H9 (cell line): Measurements from ENCODE around the gene FAM174C. TPM values are rescaled to one million over a fixed set of nuclear protein-coding genes. Genes with fewer than 3 reads are reported as not detected.

Source experiments
- DNase-seq: peaks from one replicate; pipeline ENCODE4 v3.0.0-alpha.2; 2017
- H2AFZ ChIP-seq: one replicate; pipeline ENCODE4 v1.6.1; 2013; ENCODE audit warnings: mild to moderate bottlenecking, low read length, control low read depth, moderate library complexity
- H2AK5ac ChIP-seq: 2 replicates; pipeline ENCODE4 v1.6.1; 2013; ENCODE audit warnings: low read length, control low read depth, mixed read lengths; ENCODE audit not compliant: insufficient read length
- H2BK120ac ChIP-seq: one replicate; pipeline ENCODE4 v1.6.1; 2013; ENCODE audit warnings: low read depth, mild to moderate bottlenecking, low read length, control low read depth, inconsistent platforms; ENCODE audit not compliant: poor library complexity, severe bottlenecking
- H2BK12ac ChIP-seq: 2 replicates; pipeline ENCODE4 v1.6.1; 2013; ENCODE audit warnings: low read length, control low read depth, mixed read lengths, low read depth; ENCODE audit not compliant: insufficient read length
- H2BK15ac ChIP-seq: 2 replicates; pipeline ENCODE4 v1.6.1; 2013; ENCODE audit warnings: low read depth, low read length, control low read depth
- H2BK20ac ChIP-seq: one replicate; pipeline ENCODE4 v1.6.1; 2013; ENCODE audit warnings: low read depth, mild to moderate bottlenecking, low read length, control low read depth, inconsistent platforms; ENCODE audit not compliant: poor library complexity, severe bottlenecking
- H2BK5ac ChIP-seq: 2 replicates; pipeline ENCODE4 v1.6.1; 2013; ENCODE audit warnings: low read length, control low read depth, mixed read lengths; ENCODE audit not compliant: insufficient read length
- H3K14ac ChIP-seq: 2 replicates; pipeline ENCODE4 v1.6.1; 2013; ENCODE audit warnings: low read length, control low read depth; ENCODE audit not compliant: insufficient read depth
- H3K18ac ChIP-seq: 2 replicates; pipeline ENCODE4 v1.6.1; 2013; ENCODE audit warnings: low read depth, mild to moderate bottlenecking, mixed read lengths, low read length, control low read depth; ENCODE audit not compliant: insufficient read length
- H3K23ac ChIP-seq: 2 replicates; pipeline ENCODE4 v1.6.1; 2013; ENCODE audit warnings: low read length, control low read depth, mixed read lengths, low read depth; ENCODE audit not compliant: insufficient read length
- H3K23me2 ChIP-seq: 2 replicates; pipeline ENCODE4 v1.6.1; 2013; ENCODE audit warnings: low read depth, mild to moderate bottlenecking, mixed read lengths, low read length, control low read depth; ENCODE audit not compliant: insufficient read length, poor library complexity, severe bottlenecking
- H3K27ac ChIP-seq: 2 replicates; pipeline ENCODE4 v1.5.1; 2013; ENCODE audit warnings: low read length, control low read depth, mixed read lengths, low read depth; ENCODE audit not compliant: insufficient read length
- H3K27me3 ChIP-seq: 2 replicates; pipeline ENCODE4 v1.6.1; 2013; ENCODE audit warnings: low read length, control low read depth, inconsistent platforms; ENCODE audit not compliant: insufficient read depth
- H3K4ac ChIP-seq: 2 replicates; pipeline ENCODE4 v1.6.1; 2013; ENCODE audit warnings: low read depth, mild to moderate bottlenecking, control low read depth, inconsistent platforms, low read length, moderate library complexity
- H3K4me1 ChIP-seq: 2 replicates; pipeline ENCODE4 v1.6.1; 2013; ENCODE audit warnings: low read length, control low read depth, inconsistent platforms; ENCODE audit not compliant: insufficient read depth
- H3K4me2 ChIP-seq: 2 replicates; pipeline ENCODE4 v1.6.1; 2013; ENCODE audit warnings: low read length, control low read depth, mixed read lengths; ENCODE audit not compliant: insufficient read length, insufficient read depth
- H3K56ac ChIP-seq: 2 replicates; pipeline ENCODE4 v1.6.1; 2013; ENCODE audit warnings: low read depth, mild to moderate bottlenecking, mixed read lengths, low read length, control low read depth; ENCODE audit not compliant: insufficient read length
- H3K79me1 ChIP-seq: 2 replicates; pipeline ENCODE4 v1.6.1; 2013; ENCODE audit warnings: low read depth, mild to moderate bottlenecking, moderate library complexity, low read length, control low read depth, inconsistent platforms; ENCODE audit not compliant: insufficient read depth, poor library complexity, severe bottlenecking
- H3K79me2 ChIP-seq: 2 replicates; pipeline ENCODE4 v1.6.1; 2013; ENCODE audit warnings: low read length, control low read depth, inconsistent platforms; ENCODE audit not compliant: insufficient read depth
- H3K9ac ChIP-seq: 2 replicates; pipeline ENCODE4 v1.6.1; 2013; ENCODE audit warnings: low read length, control low read depth, mixed read lengths; ENCODE audit not compliant: insufficient read length; ENCODE audit errors: extremely low read depth
- H3K9me3 ChIP-seq: one replicate; pipeline ENCODE4 v1.6.1; 2013; ENCODE audit warnings: low read depth, low read length, inconsistent platforms; ENCODE audit not compliant: control insufficient read depth
- H3T11ph ChIP-seq: one replicate; pipeline ENCODE4 v1.6.1; 2013; ENCODE audit warnings: mild to moderate bottlenecking, low read length, control low read depth, inconsistent platforms
- H4K20me1 ChIP-seq: one replicate; pipeline ENCODE4 v1.6.1; 2013; ENCODE audit not compliant: control insufficient read depth, insufficient read length, insufficient read depth
- H4K5ac ChIP-seq: 2 replicates; pipeline ENCODE4 v1.6.1; 2013; ENCODE audit warnings: low read depth, mild to moderate bottlenecking, mixed read lengths, low read length, control low read depth; ENCODE audit not compliant: insufficient read length
- H4K8ac ChIP-seq: replicated peaks from 2 replicates; pipeline ENCODE4 v1.6.1; 2013; ENCODE audit warnings: low read length, control low read depth, mixed read lengths, low read depth; ENCODE audit not compliant: insufficient read length
- H4K91ac ChIP-seq: 2 replicates; pipeline ENCODE4 v1.6.1; 2013; ENCODE audit warnings: low read depth, mild to moderate bottlenecking, moderate library complexity, mixed read lengths, low read length, control low read depth; ENCODE audit not compliant: insufficient read length
- H3K27ac Mint-ChIP-seq, 3 experiments: 2 replicates in 2 of 3; 3 replicates in 1 of 3; pipeline ENCODE4 v1.8.0; 2020 to 2021; ENCODE audit warnings: mixed read lengths in 3 of 3, mild to moderate bottlenecking in 1 of 3, moderate library complexity in 1 of 3
- H3K27me3 Mint-ChIP-seq: 2 replicates; pipeline ENCODE4 v1.8.0; 2021; ENCODE audit warnings: low read depth, mild to moderate bottlenecking, moderate library complexity, mixed read lengths
- H3K36me3 Mint-ChIP-seq, 3 experiments: 2 replicates in 2 of 3; 3 replicates in 1 of 3; pipeline ENCODE4 v1.8.0; 2020 to 2021; ENCODE audit warnings: low read depth in 3 of 3, mixed read lengths in 3 of 3; ENCODE audit not compliant: insufficient read depth in 1 of 3
- H3K4me1 Mint-ChIP-seq, 2 experiments: 2 replicates each; pipeline ENCODE4 v1.8.0; 2020; ENCODE audit warnings: mixed read lengths in 2 of 2
- H3K4me3 Mint-ChIP-seq, 2 experiments: 2 replicates in 1 of 2; 3 replicates in 1 of 2; pipeline ENCODE4 v1.8.0; 2020 to 2021; ENCODE audit warnings: mild to moderate bottlenecking in 2 of 2, mixed read lengths in 2 of 2, moderate library complexity in 1 of 2
- H3K9me3 Mint-ChIP-seq, 2 experiments: 2 replicates in 1 of 2; 3 replicates in 1 of 2; pipeline ENCODE4 v1.8.0; 2020; ENCODE audit warnings: mild to moderate bottlenecking in 2 of 2, mixed read lengths in 2 of 2, moderate library complexity in 1 of 2
- WGBS: extraction: QIAGEN DNeasy Blood & Tissue Kit; methylation state at CpG from one replicate; pipeline ENCODE4 v1.1.7; 2013; ENCODE audit warnings: missing lambda C conversion rate, low lambda C conversion rate, mixed read lengths; ENCODE audit not compliant: insufficient read length; ENCODE audit errors: extremely low coverage; 5-methylcytosine and 5-hydroxymethylcytosine counted together
- total RNA-seq: library from RNA; stranded (reverse); gene quantifications from 2 replicates; pipeline ENCODE4 v1.2.1, GENCODE V29; 2021
- TF ChIP-seq, protein P1 (sequence below): fragments of 200-600 bp; sonication (generic); conservative IDR thresholded peaks from 3 replicates; pipeline ENCODE4 v1.8.0; 2021; ENCODE audit warnings: antibody characterized with exemption, mild to moderate bottlenecking

FAM174C gene
- total RNA-seq, 1 experiment from 2014 or later = 63.0 TPM

DNA sequence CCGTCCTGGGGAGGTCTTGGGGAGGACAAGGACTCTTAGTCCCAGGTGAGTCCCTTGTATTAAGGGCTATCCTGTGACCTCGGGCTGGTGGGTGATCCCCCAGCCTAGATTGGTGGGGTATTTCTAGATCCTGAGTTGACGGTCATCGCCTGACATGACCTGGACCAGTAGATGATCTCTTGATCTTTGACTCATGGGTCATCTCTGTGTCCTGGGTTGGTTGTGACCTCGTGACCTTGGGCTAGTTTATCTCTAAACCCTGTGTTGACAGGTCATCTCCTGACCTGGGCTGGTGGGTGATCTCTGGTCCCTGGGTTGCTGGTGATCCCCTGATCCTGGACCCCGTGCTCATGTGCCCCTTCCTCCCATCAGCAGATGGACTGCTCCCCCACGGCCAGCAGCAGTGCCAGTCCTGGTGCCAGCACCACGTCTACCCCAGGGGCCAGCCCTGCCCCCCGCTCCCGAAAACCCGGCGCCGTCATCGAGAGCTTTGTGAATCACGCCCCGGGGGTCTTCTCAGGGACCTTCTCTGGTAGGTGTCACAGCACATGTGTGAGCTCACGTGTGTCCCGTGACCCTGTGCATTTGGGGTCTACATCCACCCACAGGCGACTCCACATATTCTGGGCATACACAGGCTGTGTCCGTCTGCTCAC, 20.7 kb upstream of the FAM174C start:
- Mint-ChIP-seq H3K4me3 (peak overlapping the region in 1 of 2 experiments; percentile 62; a peak in 2 of 5 replicates), H3K9me3 (no peaks in the 10 kb centered on the region; a peak in 1 of 5 replicates), H3K27me3 (no peaks in the 10 kb centered on the region), H3K4me1 (peaks cover 22 to 40% of the 10 kb centered on the region in 2 experiments), H3K27ac (peak overlapping the region; percentile 44 to 89 (median 70); a peak in 4 of 7 replicates), H3K36me3 (peaks cover 25 to 68% (median 55%) of the 10 kb centered on the region in 3 experiments; a peak in 6 of 7 replicates)
- Histone ChIP-seq H3K9me3 (no peaks in the 10 kb centered on the region), H3K14ac (no peak overlapping the region), H2AFZ (no peak overlapping the region), H3K79me2 (peaks cover 11% of the 10 kb centered on the region; the same call in 1 of the 2 replicates), H3K56ac (no peak overlapping the region), H2AK5ac (no peak overlapping the region), H3K18ac (no peak overlapping the region), H4K8ac (no peak overlapping the region), H3K9ac (no peak overlapping the region), H4K20me1 (no peaks in the 10 kb centered on the region), H3K23ac (no peak overlapping the region), H3K27me3 (no peaks in the 10 kb centered on the region), H2BK12ac (no peak overlapping the region), H2BK15ac (no peak overlapping the region), H2BK5ac (no peak overlapping the region), H3K79me1 (no peaks in the 10 kb centered on the region), H3K27ac (no peak overlapping the region), H4K5ac (no peak overlapping the region), H2BK20ac (no peak overlapping the region), H4K91ac (no peak overlapping the region), H3T11ph (no peak overlapping the region), H3K4ac (no peak overlapping the region), H3K4me2 (no peak overlapping the region), H3K4me1 (no peaks in the 10 kb centered on the region; the same call in 1 of the 2 replicates), H3K23me2 (peaks cover 12% of the 10 kb centered on the region), H2BK120ac (no peak overlapping the region)
- no peak for DNase-seq
- TF ChIP-seq, protein P1, sequence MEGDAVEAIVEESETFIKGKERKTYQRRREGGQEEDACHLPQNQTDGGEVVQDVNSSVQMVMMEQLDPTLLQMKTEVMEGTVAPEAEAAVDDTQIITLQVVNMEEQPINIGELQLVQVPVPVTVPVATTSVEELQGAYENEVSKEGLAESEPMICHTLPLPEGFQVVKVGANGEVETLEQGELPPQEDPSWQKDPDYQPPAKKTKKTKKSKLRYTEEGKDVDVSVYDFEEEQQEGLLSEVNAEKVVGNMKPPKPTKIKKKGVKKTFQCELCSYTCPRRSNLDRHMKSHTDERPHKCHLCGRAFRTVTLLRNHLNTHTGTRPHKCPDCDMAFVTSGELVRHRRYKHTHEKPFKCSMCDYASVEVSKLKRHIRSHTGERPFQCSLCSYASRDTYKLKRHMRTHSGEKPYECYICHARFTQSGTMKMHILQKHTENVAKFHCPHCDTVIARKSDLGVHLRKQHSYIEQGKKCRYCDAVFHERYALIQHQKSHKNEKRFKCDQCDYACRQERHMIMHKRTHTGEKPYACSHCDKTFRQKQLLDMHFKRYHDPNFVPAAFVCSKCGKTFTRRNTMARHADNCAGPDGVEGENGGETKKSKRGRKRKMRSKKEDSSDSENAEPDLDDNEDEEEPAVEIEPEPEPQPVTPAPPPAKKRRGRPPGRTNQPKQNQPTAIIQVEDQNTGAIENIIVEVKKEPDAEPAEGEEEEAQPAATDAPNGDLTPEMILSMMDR = no peak
- WGBS = no CpG with 5 or more reads among the region's 20 CpGs
